ENCODE measurements around the gene C5orf34.
A peak's percentile ranks its signal among the peaks of the same experiment; 100 is the strongest.
"Not testable (repeated sequence)": the region's sequence is repeated elsewhere in the genome, so short reads cannot be mapped to it uniquely, and the experiment has no call there.

The C5orf34 gene

DNA sequence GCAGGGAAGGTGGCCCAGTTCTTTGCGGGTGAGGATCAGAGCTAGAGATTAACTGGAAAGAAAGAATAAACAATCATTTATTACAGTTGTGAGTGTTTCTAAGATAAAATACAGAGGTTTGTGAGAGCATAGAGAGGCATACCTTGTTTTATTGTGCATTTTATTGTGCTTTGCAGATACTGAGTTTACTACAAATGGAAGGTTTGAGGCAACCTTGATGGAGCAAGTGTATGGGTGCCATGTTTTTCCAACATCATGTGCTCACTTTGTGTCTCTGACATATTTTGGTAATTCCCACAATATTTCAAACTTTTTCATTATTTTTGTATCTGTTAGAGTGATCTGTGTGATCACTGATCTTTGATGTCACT is 715 bp upstream of the C5orf34 start:
- DNase-seq (ENCODE audit: low read depth in 2 of 2), result no peak

DNA sequence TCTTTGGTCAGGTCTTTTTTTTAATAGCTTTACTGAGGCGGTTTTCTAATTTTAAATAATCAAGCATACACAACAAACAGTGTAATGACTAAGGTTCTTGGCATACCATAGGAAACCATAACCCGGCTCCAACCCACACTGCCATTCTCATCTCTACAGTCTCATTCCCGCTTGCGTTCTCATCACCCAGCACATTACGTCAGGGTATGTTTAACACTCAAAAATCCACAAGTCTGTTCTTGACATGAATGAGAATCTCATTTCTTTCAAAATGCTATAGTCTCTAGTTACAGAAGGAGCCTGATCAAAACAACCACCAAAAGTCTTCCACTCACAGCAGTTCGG is 505 bp downstream of the C5orf34 start:
- DNase-seq (ENCODE audit: low read depth in 2 of 2), result peak in 1 of 2 donors; percentile 19

DNA sequence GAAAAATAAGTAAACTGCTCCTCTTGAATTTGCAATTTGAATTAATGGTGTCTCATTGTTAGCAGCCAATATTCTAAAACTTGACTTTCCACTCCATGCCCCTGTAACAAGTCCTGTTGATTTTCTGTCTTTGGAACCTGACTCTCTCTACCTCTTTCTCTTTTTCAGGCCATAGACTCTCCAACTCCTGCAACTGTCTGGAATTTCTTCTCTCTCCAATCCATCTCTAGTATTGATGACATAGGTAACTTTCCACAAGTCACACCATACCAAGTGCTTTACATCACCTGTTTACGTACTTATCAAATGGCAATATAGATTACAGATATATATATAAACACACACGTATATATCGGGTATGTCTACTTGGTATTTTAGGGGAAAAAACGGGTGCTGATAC is 923 bp downstream of the C5orf34 start:
- no peak for DNase-seq (ENCODE audit: low read depth in 2 of 2)

DNA sequence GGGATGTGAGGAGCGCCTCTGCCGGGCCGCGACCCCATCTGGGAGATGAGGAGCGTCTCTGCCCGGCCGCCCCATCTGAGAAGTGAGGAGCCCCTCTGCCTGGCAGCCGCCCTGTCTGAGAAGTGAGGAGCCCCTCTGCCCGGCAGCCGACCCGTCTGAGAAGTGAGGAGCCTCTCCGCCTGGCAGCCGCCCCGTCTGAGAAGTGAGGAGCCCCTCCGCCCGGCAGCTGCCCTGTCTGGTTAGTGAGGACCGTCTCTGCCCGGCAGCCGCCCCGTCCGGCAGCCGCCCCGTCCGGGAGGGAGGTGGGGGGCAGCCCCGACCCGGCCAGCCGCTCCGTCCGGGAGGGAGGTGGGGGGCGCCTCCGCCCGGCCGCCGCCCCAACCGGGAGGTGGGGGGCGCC is 3.9 kb downstream of the C5orf34 start:
- DNase-seq (ENCODE audit: low read depth in 2 of 2), result not testable (repeated sequence)

DNA sequence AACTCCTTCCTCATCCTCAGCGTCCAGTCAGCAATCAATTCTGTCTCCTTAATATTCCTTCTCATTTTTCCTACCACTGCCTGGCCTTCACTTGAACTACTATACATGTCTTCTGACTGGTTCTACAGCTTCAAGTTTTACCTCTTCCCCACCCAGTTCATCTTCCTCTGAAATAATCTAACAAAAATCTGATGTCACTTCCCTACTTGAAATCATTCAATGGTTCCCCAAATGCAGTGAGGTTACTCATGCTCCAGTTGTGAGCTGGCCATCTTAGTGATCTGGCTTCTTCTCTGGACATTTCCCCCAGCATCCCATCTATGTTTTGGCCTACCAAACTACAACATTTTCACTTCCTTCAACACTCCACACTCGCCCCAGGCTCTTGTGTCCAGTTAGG is 16.4 kb downstream of the C5orf34 start:
- DNase-seq (ENCODE audit: low read depth in 2 of 2), result no peak

DNA sequence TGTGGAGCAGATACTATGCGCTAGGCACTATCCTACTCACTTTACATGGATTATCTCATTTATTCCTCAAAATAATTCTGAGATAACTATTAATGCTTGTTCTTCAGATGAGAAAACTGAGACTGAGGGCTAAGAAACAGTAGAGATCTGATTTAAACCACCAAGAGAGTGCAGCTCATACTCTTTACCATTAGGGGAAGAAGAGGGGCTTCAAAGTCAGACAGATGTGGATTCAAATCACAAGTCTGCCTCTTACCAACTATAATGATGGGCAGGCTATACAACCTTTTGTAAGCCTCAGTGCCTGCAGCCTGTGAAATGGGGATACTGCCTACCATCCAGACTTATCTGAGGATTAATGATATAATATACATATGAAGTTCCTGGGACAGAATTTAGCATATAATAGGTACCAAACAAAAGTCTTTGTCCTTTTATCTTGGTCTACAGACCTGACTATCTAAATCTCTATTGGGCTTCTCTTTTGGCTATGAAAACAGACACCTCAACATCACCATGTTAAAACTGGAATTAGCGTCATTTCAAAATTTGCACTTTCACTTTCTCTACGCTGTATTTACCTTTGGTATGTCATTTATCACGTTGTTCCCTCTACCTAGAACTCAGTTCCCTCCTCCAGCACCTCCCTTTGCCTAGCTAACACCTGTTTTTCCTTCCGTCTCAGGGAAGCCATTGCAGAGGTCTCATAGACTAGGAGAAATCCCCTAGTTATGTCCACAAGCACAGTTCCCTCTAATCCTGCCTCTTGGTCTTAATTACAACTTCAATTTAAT is 17.4 kb downstream of the C5orf34 start:
- DNase-seq (ENCODE audit: low read depth in 2 of 2), result no peak

DNA sequence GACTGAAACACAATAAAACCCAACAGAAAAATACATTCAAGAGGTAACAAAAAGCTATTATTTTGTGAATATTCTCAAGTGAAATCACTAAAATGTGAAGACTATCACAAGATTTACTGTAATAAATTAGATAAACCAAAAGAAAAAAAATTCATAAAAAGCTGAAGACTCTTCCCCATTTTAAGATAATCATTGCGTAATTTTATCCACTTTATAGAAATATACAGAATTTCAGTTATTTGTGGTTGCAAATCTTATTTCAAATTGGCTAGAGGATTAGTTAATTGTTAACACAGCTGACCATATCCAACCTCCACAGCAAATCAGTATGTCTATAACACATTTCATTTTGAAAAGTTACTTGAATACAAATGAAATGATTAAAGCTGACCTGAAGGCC is 23.6 kb downstream of the C5orf34 start:
- no peak for DNase-seq (ENCODE audit: low read depth in 2 of 2)

DNA sequence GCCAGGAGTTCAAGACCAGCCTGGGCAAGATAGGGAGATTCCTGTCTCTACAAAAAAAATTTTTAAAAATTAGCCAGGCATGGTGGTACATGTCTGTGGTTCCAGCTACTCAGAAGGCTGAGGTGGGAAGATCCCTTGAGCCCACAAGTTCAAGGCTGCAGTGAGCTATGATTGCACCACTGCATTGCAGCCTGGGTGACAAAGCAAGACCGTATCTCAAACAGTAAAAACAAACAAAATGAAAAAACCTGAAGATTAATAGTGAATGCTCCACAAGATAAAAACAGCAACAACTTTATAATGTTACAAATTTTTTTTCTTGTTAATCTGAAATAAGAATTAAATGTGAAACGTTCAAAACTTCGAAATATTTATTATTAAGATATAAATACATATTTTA is 28.6 kb downstream of the C5orf34 start:
- DNase-seq (ENCODE audit: low read depth in 2 of 2), result no peak

DNA sequence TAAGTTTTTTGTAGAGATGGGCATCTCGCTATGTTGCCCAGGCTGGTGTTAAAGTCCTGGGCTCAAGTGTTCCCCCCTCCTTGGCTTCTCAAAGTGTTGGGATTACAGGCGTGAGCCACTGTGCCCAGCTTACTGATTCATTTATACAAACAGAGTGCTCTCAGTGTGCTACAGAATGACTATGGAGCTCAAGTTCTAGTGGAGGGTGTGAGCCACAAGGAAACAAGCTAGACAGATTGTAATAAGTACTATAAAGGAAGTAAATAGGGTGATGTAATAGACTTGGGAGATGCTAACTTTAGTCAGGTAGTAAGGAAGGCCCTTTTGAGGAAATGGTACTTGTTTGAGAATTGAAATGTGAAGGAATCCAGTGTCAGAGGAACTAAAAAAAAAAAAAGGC is 29.5 kb downstream of the C5orf34 start:
- no peak for DNase-seq (ENCODE audit: low read depth in 2 of 2)

DNA sequence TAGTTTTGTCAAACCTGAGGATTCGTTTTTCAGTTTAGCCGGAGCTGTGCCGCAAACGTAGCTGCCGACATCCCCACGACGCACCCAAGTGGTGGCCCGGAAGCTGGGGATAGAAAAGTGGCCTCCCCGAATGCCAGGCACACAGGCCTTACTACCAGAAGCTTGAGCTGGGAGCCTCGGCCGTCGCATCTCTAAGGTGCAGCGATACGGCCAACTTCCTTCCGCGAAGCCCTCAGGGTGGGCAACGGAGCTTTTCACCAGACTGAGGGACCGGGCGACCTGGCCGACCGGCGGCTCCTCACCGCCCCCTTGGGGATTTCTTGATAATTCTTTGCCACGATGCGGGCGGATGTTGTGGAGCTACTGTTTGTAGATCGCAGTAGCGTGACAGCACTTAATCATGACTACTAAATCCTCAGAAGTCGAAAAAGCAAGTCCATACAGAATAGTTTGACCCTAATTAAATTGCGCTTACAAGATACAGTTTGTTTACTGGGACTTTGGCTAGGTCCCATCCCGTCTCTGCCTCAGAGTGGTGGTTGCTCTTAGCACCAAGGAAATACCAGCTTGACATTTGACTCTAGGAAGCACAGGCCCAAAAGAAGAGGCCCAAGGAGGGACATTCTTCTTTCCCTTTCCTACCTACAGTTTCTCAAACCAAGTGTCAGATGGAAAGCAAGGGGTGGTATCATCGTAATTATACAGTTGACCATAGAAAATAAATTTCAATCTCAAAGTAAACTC is 30.7 kb downstream of the C5orf34 start:
- DNase-seq (ENCODE audit: low read depth in 2 of 2), result peak; percentile 70 to 80

DNA sequence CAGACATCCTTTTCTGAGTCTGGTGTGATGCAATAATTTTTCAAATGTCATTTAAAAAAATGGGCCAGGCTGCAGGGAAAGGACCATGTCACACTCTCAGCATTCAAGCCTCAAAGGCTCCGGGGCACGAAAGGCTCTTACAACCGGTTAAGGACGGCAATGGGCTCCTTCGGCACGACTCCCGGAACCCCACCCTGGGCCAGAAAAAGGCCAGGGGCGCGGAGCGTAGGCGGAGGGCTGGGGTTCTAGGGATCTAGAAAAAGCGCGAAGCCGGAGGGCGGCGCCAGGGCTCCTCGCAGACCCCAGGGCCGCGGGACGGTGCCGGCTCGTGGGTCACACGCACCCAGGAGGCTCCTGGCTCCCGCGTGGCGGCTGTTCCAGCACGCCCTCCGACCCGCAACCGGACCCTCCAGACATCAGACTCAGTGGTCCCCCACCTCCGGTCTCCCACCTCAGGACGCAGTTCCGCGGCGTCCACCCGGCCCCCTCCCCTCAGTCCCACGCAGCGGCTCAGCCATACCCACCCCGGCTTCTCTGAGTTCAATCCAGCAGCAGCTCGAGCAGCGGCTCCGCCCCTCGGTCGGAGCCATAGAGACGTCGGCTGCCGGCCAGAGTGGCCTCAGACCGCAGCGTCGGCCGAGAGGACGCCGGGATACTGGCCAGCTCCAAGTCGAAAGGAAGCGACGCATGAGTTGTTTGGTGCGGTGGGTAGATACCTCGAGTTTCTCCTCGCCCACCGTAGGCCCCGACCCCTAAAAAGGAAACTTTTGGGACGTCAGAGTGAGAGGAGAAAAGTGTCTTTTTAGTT is 31.4 kb downstream of the C5orf34 start, which contains the start of gene TMEM267:
TMEM267 (minus strand) TSS at position 568 of the 808 bp plus-strand sequence. CDS start 29,896 bp downstream, outside the sequence.
- peak; percentile 68 to 75 for DNase-seq (ENCODE audit: low read depth in 2 of 2)

DNA sequence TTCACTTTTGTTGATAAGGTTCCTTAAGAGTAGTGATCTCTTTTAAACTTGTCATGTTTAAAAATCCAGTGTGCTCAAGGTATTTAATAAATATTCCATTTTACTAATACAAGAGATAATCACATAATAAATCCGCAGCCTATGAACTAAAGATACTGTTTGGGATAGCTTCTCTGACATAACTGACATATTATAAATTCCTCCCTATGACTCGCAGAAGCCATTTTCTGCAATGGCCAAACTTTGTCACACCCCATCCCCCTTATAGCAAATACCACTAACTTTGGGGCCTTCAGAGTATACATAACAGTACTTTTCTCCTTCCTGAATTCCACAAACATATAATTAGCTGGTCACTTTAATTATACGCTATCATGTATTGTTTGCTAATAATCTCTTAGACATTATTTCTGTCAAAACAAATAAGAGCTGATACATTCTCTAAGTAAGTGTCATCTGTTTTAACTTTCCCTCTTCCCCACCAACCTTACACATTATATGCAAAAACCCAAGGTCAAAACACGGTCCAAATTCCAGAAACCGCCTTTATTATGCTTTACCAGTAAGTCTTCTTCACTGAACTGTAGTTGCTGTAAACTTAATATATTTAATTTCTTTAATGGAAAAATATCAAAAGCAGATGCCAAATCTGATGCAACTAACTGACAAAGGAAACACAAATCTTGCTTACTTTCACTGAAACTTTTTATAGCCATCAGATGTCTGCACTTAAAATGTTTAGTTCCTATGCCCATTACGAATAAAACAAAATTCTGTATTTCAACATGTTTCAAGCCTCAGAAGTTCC is 32.3 kb downstream of the C5orf34 start:
- no peak for DNase-seq (ENCODE audit: low read depth in 2 of 2)

DNA sequence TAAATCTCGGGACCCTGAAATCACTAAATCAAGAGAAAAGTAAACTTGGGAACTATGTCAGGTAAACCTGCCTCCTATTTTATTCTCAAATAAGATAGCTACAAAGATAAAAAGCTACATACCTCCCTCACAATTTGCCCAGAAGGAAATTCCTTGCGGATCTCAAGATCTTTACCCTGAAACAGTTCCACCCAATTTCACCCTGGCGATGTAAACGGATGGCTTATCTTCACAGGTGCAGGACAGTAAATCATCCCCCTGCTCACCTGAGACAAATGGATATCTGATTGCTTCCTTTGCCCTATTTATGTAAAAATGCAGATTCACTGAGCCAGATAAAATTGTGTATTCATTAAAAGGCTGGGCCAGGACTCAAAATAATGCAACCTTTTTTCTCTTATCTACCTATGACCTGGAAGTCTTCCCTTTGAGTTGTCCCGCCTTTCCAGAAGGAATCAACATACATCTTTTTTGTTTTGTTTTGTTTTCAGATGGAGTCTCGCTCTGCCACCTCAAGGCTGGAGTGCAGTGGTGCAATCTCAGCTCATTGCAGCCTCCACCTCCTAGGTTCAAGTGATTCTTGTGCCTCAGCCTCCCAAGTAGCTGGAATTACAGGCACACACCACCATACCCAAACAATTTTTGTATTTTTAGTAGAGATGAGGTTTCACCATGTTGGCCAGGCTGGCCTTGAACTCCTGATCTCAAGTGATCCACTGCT is 45.1 kb downstream of the C5orf34 start:
- no peak for DNase-seq (ENCODE audit: low read depth in 2 of 2)

DNA sequence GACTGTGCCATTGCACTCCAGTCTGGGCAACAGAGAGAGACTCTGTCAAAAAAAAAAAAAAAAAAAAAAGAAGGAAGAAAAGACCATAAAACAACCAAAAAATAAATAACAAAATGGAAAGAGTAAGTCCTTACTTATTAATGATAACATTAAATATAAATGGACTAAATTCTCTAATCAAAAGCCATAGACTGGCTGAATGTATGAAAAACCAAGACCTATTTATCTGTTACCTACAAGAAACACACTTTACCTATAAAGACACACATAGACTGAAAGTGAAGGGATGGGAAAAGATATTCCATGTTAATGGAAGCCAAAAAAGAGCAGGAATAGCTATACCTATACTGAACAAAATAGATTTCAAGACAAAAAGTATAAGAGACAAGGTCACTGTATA is 47.8 kb downstream of the C5orf34 start:
- DNase-seq (ENCODE audit: low read depth in 2 of 2), result no peak

DNA sequence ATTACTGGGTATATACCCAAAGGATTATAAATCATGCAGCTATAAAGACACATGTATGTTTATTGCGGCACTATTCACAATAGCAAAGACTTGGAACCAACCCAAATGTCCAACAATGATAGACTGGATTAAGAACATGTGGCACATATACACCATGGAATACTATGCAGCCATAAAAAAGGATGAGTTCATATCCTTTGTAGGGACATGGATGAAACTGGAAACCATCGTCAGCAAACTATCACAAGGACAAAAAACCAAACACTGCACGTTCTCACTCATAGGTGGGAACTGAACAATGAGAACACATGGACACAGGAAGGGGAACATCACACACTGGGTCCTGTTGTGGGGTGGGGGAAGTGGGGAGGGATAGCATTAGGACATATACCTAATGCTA is 49.5 kb downstream of the C5orf34 start:
- DNase-seq (ENCODE audit: low read depth in 2 of 2), result not testable (repeated sequence)

DNA sequence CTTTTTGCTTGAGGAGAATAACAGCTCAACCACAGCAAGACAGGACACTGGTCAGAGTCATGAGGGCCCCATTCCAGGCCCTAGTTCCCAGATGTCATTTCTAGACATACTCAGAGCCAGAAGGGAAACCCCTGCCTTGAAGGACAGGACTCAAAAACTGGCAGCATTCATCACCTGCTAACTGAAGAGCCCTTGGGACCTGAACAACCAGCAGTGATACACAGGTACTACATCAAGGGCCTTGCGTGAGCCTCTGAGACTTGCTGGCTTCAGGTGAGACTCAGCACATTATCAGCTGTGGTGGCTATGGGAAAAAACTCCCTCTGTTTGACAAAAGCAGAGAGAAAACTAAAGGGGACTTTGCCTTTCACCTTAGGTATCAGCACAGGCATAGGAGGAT is 53.9 kb downstream of the C5orf34 start:
- DNase-seq (ENCODE audit: low read depth in 2 of 2), result no peak

DNA sequence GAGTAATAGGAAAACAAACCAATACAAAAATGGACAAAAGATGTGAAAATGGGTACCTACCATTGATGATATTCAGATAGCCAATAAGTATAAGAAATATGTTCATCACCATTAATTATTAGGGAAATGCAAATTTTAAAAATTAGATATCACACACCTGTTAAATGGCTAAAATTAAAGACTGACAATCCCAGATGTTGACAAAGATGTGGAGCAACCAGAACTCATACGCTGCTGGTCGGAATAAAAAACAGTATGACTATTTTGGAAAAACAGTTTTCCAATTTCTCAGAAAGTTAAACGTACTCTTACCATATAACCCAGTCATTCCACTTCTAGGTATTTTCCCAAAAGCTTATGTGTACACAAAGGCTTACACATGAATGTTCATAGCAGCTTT is 58.4 kb downstream of the C5orf34 start:
- no peak for DNase-seq (ENCODE audit: low read depth in 2 of 2)

DNA sequence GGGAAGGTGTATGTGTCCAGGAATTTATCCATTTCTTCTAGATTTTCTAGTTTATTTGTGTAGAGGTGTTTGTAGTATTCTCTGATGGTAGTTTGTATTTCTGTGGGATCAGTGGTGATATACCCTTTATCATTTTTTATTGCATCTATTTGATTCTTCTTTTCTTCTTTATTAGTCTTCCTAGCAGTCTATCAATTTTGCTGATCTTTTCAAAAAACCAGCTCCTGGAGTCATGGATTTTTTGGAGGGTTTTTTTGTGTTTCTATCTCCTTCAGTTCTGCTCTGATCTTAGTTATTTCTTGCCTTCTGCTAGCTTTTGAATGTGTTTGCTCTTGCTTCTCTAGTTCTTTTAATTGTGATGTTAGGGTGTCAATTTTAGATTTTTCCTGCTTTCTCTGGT is 73.4 kb downstream of the C5orf34 start:
- not testable (repeated sequence) for DNase-seq (ENCODE audit: low read depth in 2 of 2)

DNA sequence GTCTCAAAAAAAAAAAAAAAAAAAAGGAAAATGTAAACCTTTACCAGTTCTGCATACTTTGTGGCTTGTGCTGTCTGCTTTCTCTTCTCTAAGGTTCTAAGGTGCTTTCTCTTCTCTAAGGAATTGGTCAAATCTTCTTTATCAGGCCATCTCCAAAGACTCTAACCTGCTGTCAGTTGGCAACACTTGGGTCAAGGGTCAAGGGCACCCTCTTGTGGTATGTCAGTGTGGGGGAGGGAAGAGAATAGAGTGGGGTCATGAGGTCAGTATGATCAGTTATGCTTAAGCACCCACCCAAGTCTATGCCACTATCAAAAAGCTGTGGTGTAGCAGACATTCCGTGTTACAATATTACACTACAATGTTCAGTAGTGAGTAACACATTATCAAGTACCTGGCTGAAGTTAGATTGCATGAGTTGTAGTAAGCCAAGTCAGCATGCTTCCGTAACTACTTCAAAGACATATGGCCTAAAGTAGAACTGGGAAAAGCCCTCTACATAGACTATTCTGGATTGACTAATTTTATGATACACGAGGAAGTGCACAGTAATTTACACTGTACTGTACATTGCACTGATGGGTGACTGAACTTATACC is 77.8 kb downstream of the C5orf34 start:
- no peak for DNase-seq (ENCODE audit: low read depth in 2 of 2)

All from activated CD4-positive, alpha-beta T cell treated with anti-CD3 and anti-CD28 coated beads for 24 hours (primary cell).